GM21447 (cell line): ENCODE results near the gene BARX2.

Experiments used
- ATAC-seq: cut with Tn5 transposase; IDR thresholded peaks from one replicate; pipeline ENCODE4 v1.9.1; 2021; ENCODE audit not compliant: unreplicated experiment

Gene BARX2

GRCh38 chr11:129373489-129373953, 2.1 kb upstream of the BARX2 start:
- no peak for ATAC-seq

- no peak for ATAC-seq
Measured at GRCh38 chr11:129374081-129374992, 1.3 kb upstream of the BARX2 start.

GRCh38 chr11:129374993-129375750, 476 bp upstream of the BARX2 start:
- ATAC-seq = no peak

- ATAC-seq = no peak
Measured at GRCh38 chr11:129376658-129377341, 1.2 kb downstream of the BARX2 start.

GRCh38 chr11:129377739-129378138, 2.1 kb downstream of the BARX2 start:
- ATAC-seq = no peak

GRCh38 chr11:129380413-129380812, 4.8 kb downstream of the BARX2 start:
- ATAC-seq = no peak

- ATAC-seq = no peak
Measured at GRCh38 chr11:129382583-129382982, 6.9 kb downstream of the BARX2 start.

- no peak for ATAC-seq
Measured at GRCh38 chr11:129383060-129383459, 7.4 kb downstream of the BARX2 start.

GRCh38 chr11:129383502-129383901, 7.9 kb downstream of the BARX2 start:
- ATAC-seq = no peak

GRCh38 chr11:129384415-129384814, 8.8 kb downstream of the BARX2 start:
- no peak for ATAC-seq

- ATAC-seq = no peak
Measured at GRCh38 chr11:129385801-129386200, 10.2 kb downstream of the BARX2 start.

GRCh38 chr11:129386795-129387397, 11.2 kb downstream of the BARX2 start:
- no peak for ATAC-seq

- ATAC-seq = no peak
Measured at GRCh38 chr11:129387434-129387833, 11.8 kb downstream of the BARX2 start.

- no peak for ATAC-seq
Measured at GRCh38 chr11:129388824-129389223, 13.2 kb downstream of the BARX2 start.

GRCh38 chr11:129390303-129390821, 14.7 kb downstream of the BARX2 start:
- ATAC-seq = no peak

GRCh38 chr11:129391360-129391759, 15.7 kb downstream of the BARX2 start:
- no peak for ATAC-seq

- no peak for ATAC-seq
Measured at GRCh38 chr11:129391821-129392220, 16.2 kb downstream of the BARX2 start.

- ATAC-seq = no peak
Measured at GRCh38 chr11:129392995-129393394, 17.3 kb downstream of the BARX2 start.

- ATAC-seq = no peak
Measured at GRCh38 chr11:129394709-129395108, 19.1 kb downstream of the BARX2 start.

- ATAC-seq = no peak
Measured at GRCh38 chr11:129395432-129395831, 19.8 kb downstream of the BARX2 start.

- ATAC-seq = no peak
Measured at GRCh38 chr11:129395883-129396282, 20.2 kb downstream of the BARX2 start.
